Nephron progenitor cell (in vitro differentiated cells): ENCODE measurements around the gene PCYT2.
"Not testable (repeated sequence)": the region's sequence is repeated elsewhere in the genome, so short reads cannot be mapped to it uniquely, and the experiment has no call there.

Experiments used
- DNase-seq: peaks from one replicate; pipeline ENCODE4 v3.0.0; 2021
- H3K27ac Mint-ChIP-seq: 2 replicates; pipeline ENCODE4 v1.8.0; 2021; ENCODE audit warnings: mild to moderate bottlenecking, moderate library complexity, mixed read lengths
- H3K27me3 Mint-ChIP-seq: 2 replicates; pipeline ENCODE4 v1.8.0; 2021; ENCODE audit warnings: mild to moderate bottlenecking, low read depth, mixed read lengths; ENCODE audit not compliant: poor library complexity
- H3K36me3 Mint-ChIP-seq: 2 replicates; pipeline ENCODE4 v1.8.0; 2021; ENCODE audit warnings: low read depth, mixed read lengths
- H3K4me1 Mint-ChIP-seq: 2 replicates; pipeline ENCODE4 v1.8.0; 2021; ENCODE audit warnings: mixed read lengths
- H3K4me3 Mint-ChIP-seq: 2 replicates; pipeline ENCODE4 v1.8.0; 2021; ENCODE audit warnings: mild to moderate bottlenecking, moderate library complexity, mixed read lengths
- H3K9me3 Mint-ChIP-seq: 2 replicates; pipeline ENCODE4 v1.8.0; 2021; ENCODE audit warnings: mild to moderate bottlenecking, moderate library complexity, mixed read lengths
- CTCF ChIP-seq: fragments of 200-600 bp; sonication (generic); IDR thresholded peaks from 2 replicates; pipeline ENCODE4 v1.5.0; 2021; ENCODE audit warnings: antibody characterized with exemption

PCYT2 gene

GRCh38 chr17:81956607-81957589 is 45.7 kb upstream of the PCYT2 start:
- no peak for TF ChIP-seq CTCF
- DNase-seq, result no peak
- Mint-ChIP-seq H3K4me3 (no peak overlapping the region), H3K36me3 (no peaks in the 10 kb centered on the region), H3K27me3 (peaks cover 5% of the 10 kb centered on the region), H3K9me3 (no peaks in the 10 kb centered on the region), H3K4me1 (peaks cover 17% of the 10 kb centered on the region), H3K27ac (peak overlapping the region; percentile 9)

GRCh38 chr17:81955756-81956544 is 44.8 kb upstream of the PCYT2 start:
- Mint-ChIP-seq H3K4me3 (no peak overlapping the region), H3K36me3 (no peaks in the 10 kb centered on the region), H3K27me3 (peaks cover 5% of the 10 kb centered on the region), H3K9me3 (no peaks in the 10 kb centered on the region), H3K4me1 (peaks cover 17% of the 10 kb centered on the region), H3K27ac (peak overlapping the region; percentile 61)
- DNase-seq, result no peak
- no peak for TF ChIP-seq CTCF

- peaks cover 5% of the 10 kb centered on the region for H3K27me3 Mint-ChIP-seq
- DNase-seq, result no peak
- H3K4me1 Mint-ChIP-seq, result peaks cover 17% of the 10 kb centered on the region
- no peak for TF ChIP-seq CTCF
- no peak overlapping the region for H3K27ac Mint-ChIP-seq
- no peaks in the 10 kb centered on the region for H3K9me3 Mint-ChIP-seq
- no peak overlapping the region for H3K4me3 Mint-ChIP-seq
- no peaks in the 10 kb centered on the region for H3K36me3 Mint-ChIP-seq
These were observed 44.0 kb upstream of the PCYT2 start for GRCh38 chr17:81955058-81955681.

GRCh38 chr17:81954131-81955057 is 43.2 kb upstream of the PCYT2 start:
- Mint-ChIP-seq H3K4me1 (peaks cover 17% of the 10 kb centered on the region), H3K4me3 (no peak overlapping the region), H3K36me3 (no peaks in the 10 kb centered on the region), H3K9me3 (no peaks in the 10 kb centered on the region), H3K27ac (no peak overlapping the region), H3K27me3 (peaks cover 5% of the 10 kb centered on the region)
- TF ChIP-seq CTCF, result no peak
- DNase-seq, result no peak

- H3K4me1 Mint-ChIP-seq, result peaks cover 11% of the 10 kb centered on the region
- not testable (repeated sequence) for DNase-seq, H3K27me3 Mint-ChIP-seq, H3K36me3 Mint-ChIP-seq, H3K4me3 Mint-ChIP-seq, H3K27ac Mint-ChIP-seq, H3K9me3 Mint-ChIP-seq
These were observed 42.2 kb upstream of the PCYT2 start for GRCh38 chr17:81953443-81953842.
